HG03039 (cell line): ENCODE results near the gene AMMECR1L.
A peak's percentile ranks its signal among the peaks of the same experiment; 100 is the strongest.

Source experiments
- ATAC-seq: cut with Tn5 transposase; IDR thresholded peaks from one replicate; pipeline ENCODE4 v1.9.1; 2021; ENCODE audit warnings: mild to moderate bottlenecking, moderate library complexity; ENCODE audit not compliant: unreplicated experiment

Gene AMMECR1L

GRCh38 chr2:127887776-127888130 lies 2.0 kb upstream of the AMMECR1L start:
- no peak for ATAC-seq

- ATAC-seq = no peak
Measured at GRCh38 chr2:127887082-127887775, 1.5 kb upstream of the AMMECR1L start.

- peak; percentile 18 for ATAC-seq
Measured at GRCh38 chr2:127886593-127886935, 808 bp upstream of the AMMECR1L start.

GRCh38 chr2:127884861-127885740 lies 655 bp downstream of the AMMECR1L start:
- ATAC-seq = peak; percentile 16

GRCh38 chr2:127884436-127884835 lies 1.3 kb downstream of the AMMECR1L start:
- ATAC-seq = no peak

GRCh38 chr2:127879899-127880298 lies 5.9 kb downstream of the AMMECR1L start:
- ATAC-seq = no peak

- no peak for ATAC-seq
Measured at GRCh38 chr2:127877626-127878025, 8.1 kb downstream of the AMMECR1L start.

GRCh38 chr2:127877136-127877535 lies 8.6 kb downstream of the AMMECR1L start:
- ATAC-seq = no peak

- ATAC-seq = no peak
Measured at GRCh38 chr2:127874378-127875269, 11.1 kb downstream of the AMMECR1L start.

GRCh38 chr2:127873707-127874303 lies 12.0 kb downstream of the AMMECR1L start:
- ATAC-seq = no peak

GRCh38 chr2:127872354-127872753 lies 13.4 kb downstream of the AMMECR1L start:
- no peak for ATAC-seq

GRCh38 chr2:127865926-127866325 lies 19.8 kb downstream of the AMMECR1L start:
- ATAC-seq = no peak

GRCh38 chr2:127864877-127865276 lies 20.9 kb downstream of the AMMECR1L start:
- no peak for ATAC-seq

- ATAC-seq = no peak
Measured at GRCh38 chr2:127862228-127862627, 23.5 kb downstream of the AMMECR1L start.

- no peak for ATAC-seq
Measured at GRCh38 chr2:127860130-127860529, 25.6 kb downstream of the AMMECR1L start.

- no peak for ATAC-seq
Measured at GRCh38 chr2:127859712-127860085, 26.1 kb downstream of the AMMECR1L start.

- ATAC-seq = peak; percentile 12
Measured at GRCh38 chr2:127857265-127857808, 28.4 kb downstream of the AMMECR1L start.

GRCh38 chr2:127853671-127854070 lies 32.1 kb downstream of the AMMECR1L start:
- ATAC-seq = no peak

GRCh38 chr2:127852388-127852787 lies 33.4 kb downstream of the AMMECR1L start:
- no peak for ATAC-seq

- no peak for ATAC-seq
Measured at GRCh38 chr2:127847931-127848330, 37.8 kb downstream of the AMMECR1L start.

- no peak for ATAC-seq
Measured at GRCh38 chr2:127844973-127845372, 40.8 kb downstream of the AMMECR1L start.
